SU-DHL-6 (cell line): Measurements from ENCODE around the gene SEC61A1.

ENCODE experiments used
- H2AFZ ChIP-seq: fragments of 200-600 bp; sonication (generic); 2 replicates; pipeline ENCODE4 v1.6.1; 2014; ENCODE audit warnings: low read depth, mild to moderate bottlenecking, moderate library complexity, mixed read lengths, antibody characterized with exemption, low read length; ENCODE audit not compliant: severe bottlenecking
- H3F3A ChIP-seq: fragments of 200-600 bp; shearing (Covaris generic); 2 replicates; pipeline ENCODE4 v1.6.0; 2016; ENCODE audit warnings: antibody characterized with exemption, mild to moderate bottlenecking; ENCODE audit not compliant: insufficient read depth
- H3K27ac ChIP-seq: fragments of 200-600 bp; sonication (generic); 2 replicates; pipeline ENCODE4 v1.5.1; 2016; ENCODE audit warnings: low read depth, mild to moderate bottlenecking, low read length, moderate library complexity, mixed read lengths
- H3K27me3 ChIP-seq: fragments of 200-600 bp; sonication (generic), shearing (Covaris generic); 2 replicates; pipeline ENCODE4 v1.6.0; 2014; ENCODE audit warnings: mild to moderate bottlenecking, low read length
- H3K36me3 ChIP-seq: fragments of 200-600 bp; sonication (generic); 2 replicates; pipeline ENCODE4 v1.6.1; 2014; ENCODE audit warnings: mild to moderate bottlenecking, low read length, mixed read lengths
- H3K4me2 ChIP-seq: fragments of 300-600, 200-600 bp; shearing (Covaris generic), sonication (generic); 2 replicates; pipeline ENCODE4 v1.6.0; 2014; ENCODE audit warnings: low read length, low read depth, mild to moderate bottlenecking; ENCODE audit not compliant: poor library complexity, severe bottlenecking
- H3K4me3 ChIP-seq: fragments of 200-600 bp; sonication (generic); 2 replicates; pipeline ENCODE4 v1.5.1; 2014; ENCODE audit warnings: antibody characterized with exemption, low read length, mild to moderate bottlenecking, mixed read lengths; ENCODE audit not compliant: insufficient read depth, poor library complexity, severe bottlenecking
- H3K79me2 ChIP-seq: fragments of 200-600 bp; sonication (generic); 2 replicates; pipeline ENCODE4 v1.6.1; 2014; ENCODE audit warnings: mild to moderate bottlenecking, low read length, moderate library complexity; ENCODE audit not compliant: insufficient read depth
- H3K9ac ChIP-seq: fragments of 200-600 bp; sonication (generic); 2 replicates; pipeline ENCODE4 v1.7.0; 2014; ENCODE audit warnings: mild to moderate bottlenecking, low read length
- H3K9me2 ChIP-seq: fragments of 200-600 bp; sonication (generic); replicated peaks from 2 replicates; pipeline ENCODE4 v1.6.1; 2014; ENCODE audit warnings: low read length; ENCODE audit not compliant: insufficient read depth
- H3K9me3 ChIP-seq: fragments of 200-600 bp; sonication (generic); 2 replicates; pipeline ENCODE4 v1.6.1; 2014; ENCODE audit warnings: low read length, mixed read lengths; ENCODE audit not compliant: insufficient read depth
- H4K20me1 ChIP-seq: fragments of 200-600 bp; sonication (generic); 2 replicates; pipeline ENCODE4 v1.6.1; 2014; ENCODE audit warnings: low read depth, mild to moderate bottlenecking, antibody characterized with exemption, low read length, moderate library complexity, mixed read lengths
- CTCF ChIP-seq: fragments of 200-600 bp; sonication (generic); IDR thresholded peaks from one replicate; pipeline ENCODE4 v1.5.1; 2017; ENCODE audit warnings: antibody characterized with exemption, mild to moderate bottlenecking, low read length, moderate library complexity; ENCODE audit not compliant: insufficient read depth, poor library complexity, severe bottlenecking
- EZH2phosphoT487 ChIP-seq: fragments of 200-600 bp; sonication (generic), shearing (Covaris generic); conservative IDR thresholded peaks from 2 replicates; pipeline ENCODE4 v1.6.1; 2018; ENCODE audit warnings: mild to moderate bottlenecking, antibody characterized with exemption, low read length, moderate library complexity, mixed read lengths

SEC61A1 gene

DNA sequence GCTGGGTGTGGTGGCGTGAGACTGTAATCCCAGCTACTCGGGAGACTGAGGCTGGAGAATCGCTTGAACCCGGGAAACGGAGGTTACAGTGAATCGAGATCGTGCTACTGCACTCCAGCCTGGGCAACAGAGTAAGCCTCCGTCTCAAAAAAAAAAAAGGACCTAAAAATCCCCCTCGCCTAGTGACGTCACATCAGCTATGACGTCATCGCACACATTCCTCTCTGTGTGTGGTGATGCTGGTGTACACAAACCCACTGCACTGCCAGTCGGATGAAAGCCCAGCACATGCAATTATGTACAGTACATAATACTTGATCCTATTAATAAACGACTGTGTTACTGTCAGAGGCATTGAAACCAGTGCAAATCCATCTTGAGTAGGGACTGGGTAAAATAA, 40.2 kb upstream of the SEC61A1 start:
- Histone ChIP-seq H3K79me2 (no peaks in the 10 kb centered on the region), H4K20me1 (no peaks in the 10 kb centered on the region), H3K27me3 (no peaks in the 10 kb centered on the region), H3K27ac (no peak overlapping the region), H3K9me2 (no peaks in the 10 kb centered on the region), H3F3A (no peaks in the 10 kb centered on the region), H3K4me2 (no peak overlapping the region), H2AFZ (no peak overlapping the region), H3K9me3 (peaks cover 8% of the 10 kb centered on the region; the same call in 1 of the 2 replicates), H3K4me3 (no peak overlapping the region), H3K36me3 (no peaks in the 10 kb centered on the region), H3K9ac (no peak overlapping the region)
- TF ChIP-seq EZH2phosphoT487 (no peak), CTCF (no peak)

GRCh38 chr3:128014548-128014947, 37.7 kb upstream of the SEC61A1 start:
- H3K27ac ChIP-seq, result no peak overlapping the region
- H3K9me2 ChIP-seq, result no peaks in the 10 kb centered on the region
- no peaks in the 10 kb centered on the region for H3K27me3 ChIP-seq
- no peak overlapping the region for H3K4me2 ChIP-seq
- no peaks in the 10 kb centered on the region for H4K20me1 ChIP-seq
- H3K9ac ChIP-seq, result no peak overlapping the region
- H3K36me3 ChIP-seq, result no peaks in the 10 kb centered on the region
- H3K9me3 ChIP-seq, result peaks cover 8% of the 10 kb centered on the region; the same call in 1 of the 2 replicates
- H2AFZ ChIP-seq, result no peak overlapping the region
- no peaks in the 10 kb centered on the region for H3F3A ChIP-seq
- TF ChIP-seq EZH2phosphoT487 (no peak), CTCF (no peak)
- H3K79me2 ChIP-seq, result no peaks in the 10 kb centered on the region
- H3K4me3 ChIP-seq, result no peak overlapping the region

DNA sequence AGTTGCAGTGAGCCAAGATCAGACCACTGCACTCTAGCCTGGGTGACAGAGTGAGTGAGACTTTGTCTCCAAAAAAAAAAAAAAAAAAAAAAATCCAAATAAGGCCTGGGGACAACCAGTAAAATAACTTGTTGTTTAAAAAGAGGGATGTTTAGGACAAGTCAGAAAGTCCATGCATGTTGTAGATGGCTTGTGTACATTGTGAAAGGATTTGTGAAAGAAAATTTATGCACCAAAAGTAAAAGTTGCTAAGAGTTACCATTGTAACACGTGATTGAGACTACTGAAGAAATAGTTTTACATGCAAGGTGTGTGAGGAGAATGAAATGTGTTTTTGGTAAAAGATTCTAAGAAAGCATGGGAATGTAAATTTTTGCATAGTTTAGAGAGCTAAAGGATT, 35.7 kb upstream of the SEC61A1 start:
- Histone ChIP-seq H3K9me3 (peaks cover 8% of the 10 kb centered on the region; the same call in 1 of the 2 replicates), H2AFZ (no peak overlapping the region), H3K4me2 (no peak overlapping the region), H3F3A (no peaks in the 10 kb centered on the region), H3K27ac (no peak overlapping the region), H4K20me1 (no peaks in the 10 kb centered on the region), H3K9ac (no peak overlapping the region), H3K9me2 (no peaks in the 10 kb centered on the region), H3K79me2 (no peaks in the 10 kb centered on the region), H3K27me3 (no peaks in the 10 kb centered on the region), H3K36me3 (no peaks in the 10 kb centered on the region), H3K4me3 (no peak overlapping the region)
- TF ChIP-seq CTCF (no peak), EZH2phosphoT487 (no peak)
